HepG2 (cell line): ENCODE measurements around the gene CCL19. TPM values are rescaled to one million over a fixed set of nuclear protein-coding genes. Genes with fewer than 3 reads are reported as not detected.

ENCODE experiments used
- AHR ChIP-seq: IDR thresholded peaks from 2 replicates; pipeline ENCODE4 v1.6.1; 2018; ENCODE audit warnings: missing genetic modification reagents, missing compliant biosample characterization
- JUN ChIP-seq: sonication (generic); formaldehyde crosslinking; IDR thresholded peaks from 2 replicates; pipeline ENCODE4 v1.4.0; 2020; ENCODE audit warnings: mild to moderate bottlenecking, missing genetic modification reagents
- KDM3A ChIP-seq: IDR thresholded peaks from 2 replicates; pipeline ENCODE4 v1.6.1; 2018; ENCODE audit warnings: low read depth, missing compliant biosample characterization
- MIXL1 ChIP-seq: IDR thresholded peaks from 2 replicates; pipeline ENCODE4 v1.6.1; 2016
- MXI1 ChIP-seq: IDR thresholded peaks from 3 replicates; pipeline ENCODE4 v1.6.1; 2012; ENCODE audit warnings: low read depth, low read length, inconsistent platforms, borderline replicate concordance
- PATZ1 ChIP-seq: sonication (generic); formaldehyde crosslinking; IDR thresholded peaks from 2 replicates; pipeline ENCODE4 v1.4.0; 2020; ENCODE audit warnings: missing genetic modification reagents
- PAWR ChIP-seq: sonication (generic); formaldehyde crosslinking; IDR thresholded peaks from 2 replicates; pipeline ENCODE4 v1.4.0; 2020; ENCODE audit warnings: missing genetic modification reagents, mild to moderate bottlenecking, borderline replicate concordance
- PRMT3 ChIP-seq: sonication (generic); formaldehyde crosslinking; IDR thresholded peaks from 2 replicates; pipeline ENCODE4 v1.8.1; 2022; ENCODE audit warnings: low read depth, mild to moderate bottlenecking, moderate library complexity, missing genetic modification reagents, borderline replicate concordance
- ZFP91 ChIP-seq: sonication (generic); formaldehyde crosslinking; IDR thresholded peaks from 2 replicates; pipeline ENCODE4 v1.9.0; 2022; ENCODE audit warnings: missing genetic modification reagents, mild to moderate bottlenecking, borderline replicate concordance
- ZNF329 ChIP-seq: sonication (generic); formaldehyde crosslinking; IDR thresholded peaks from 2 replicates; pipeline ENCODE4 v1.9.0; 2021; ENCODE audit warnings: low read depth, mild to moderate bottlenecking, missing genetic modification reagents
- ZNF644 ChIP-seq: IDR thresholded peaks from 2 replicates; pipeline ENCODE4 v1.6.1; 2016; ENCODE audit warnings: low read depth
- polyA plus RNA-seq, 8 experiments: library from polyadenylated mRNA; depleted of rRNA in 3 of 8; stranded (reverse) in 7 of 8; unstranded in 1 of 8; fragments of >200 nt; fragmentation: Illumina TruSeq in 4 of 8; extraction: Trizol in 4 of 8; gene quantifications; 2 replicates each; pipeline versions ENCODE4 v1.2.1 to v1.2.3, GENCODE V29; 2011 to 2016; ENCODE audit warnings: low read depth in 4 of 8, missing spikeins in 1 of 8, mixed read lengths in 1 of 8; ENCODE audit not compliant: insufficient read depth in 1 of 8
- total RNA-seq, 5 experiments: library from RNA; depleted of rRNA; stranded (reverse); fragments of >200 nt; fragmentation: Illumina TruSeq; extraction: Trizol; gene quantifications; 2 replicates each; pipeline ENCODE4 v1.2.3, GENCODE V29; 2016; ENCODE audit warnings: low read depth in 1 of 5
- TF ChIP-seq, protein P1 (sequence below), 2 experiments: sonication (generic) in 1 of 2; formaldehyde crosslinking in 1 of 2; IDR thresholded peaks; 2 replicates each; pipeline versions ENCODE4 v1.4.0 to v1.6.1; 2018 to 2020; ENCODE audit warnings: missing genetic modification reagents in 2 of 2, borderline replicate concordance in 1 of 2, low read depth in 1 of 2, mild to moderate bottlenecking in 1 of 2, missing biosample characterization in 1 of 2
- TF ChIP-seq, protein P2 (sequence below): sonication (generic); formaldehyde crosslinking; IDR thresholded peaks from 2 replicates; pipeline ENCODE4 v1.4.0; 2020; ENCODE audit warnings: missing genetic modification reagents, low read depth, mild to moderate bottlenecking, borderline replicate concordance
- TF ChIP-seq, protein P3 (sequence below): sonication (generic); formaldehyde crosslinking; IDR thresholded peaks from 2 replicates; pipeline ENCODE4 v1.8.0; 2022; ENCODE audit warnings: mild to moderate bottlenecking, missing genetic modification reagents, borderline replicate concordance
- TF ChIP-seq, protein P4 (sequence below): sonication (generic); formaldehyde crosslinking; IDR thresholded peaks from 2 replicates; pipeline ENCODE4 v1.4.0; 2020; ENCODE audit warnings: missing genetic modification reagents, borderline replicate concordance

The CCL19 gene
- total and polyA plus RNA-seq, 2 of the 13 experiments (the other 11 are each of a cell fraction or from before 2014, with no cell fraction given): not detected

DNA sequence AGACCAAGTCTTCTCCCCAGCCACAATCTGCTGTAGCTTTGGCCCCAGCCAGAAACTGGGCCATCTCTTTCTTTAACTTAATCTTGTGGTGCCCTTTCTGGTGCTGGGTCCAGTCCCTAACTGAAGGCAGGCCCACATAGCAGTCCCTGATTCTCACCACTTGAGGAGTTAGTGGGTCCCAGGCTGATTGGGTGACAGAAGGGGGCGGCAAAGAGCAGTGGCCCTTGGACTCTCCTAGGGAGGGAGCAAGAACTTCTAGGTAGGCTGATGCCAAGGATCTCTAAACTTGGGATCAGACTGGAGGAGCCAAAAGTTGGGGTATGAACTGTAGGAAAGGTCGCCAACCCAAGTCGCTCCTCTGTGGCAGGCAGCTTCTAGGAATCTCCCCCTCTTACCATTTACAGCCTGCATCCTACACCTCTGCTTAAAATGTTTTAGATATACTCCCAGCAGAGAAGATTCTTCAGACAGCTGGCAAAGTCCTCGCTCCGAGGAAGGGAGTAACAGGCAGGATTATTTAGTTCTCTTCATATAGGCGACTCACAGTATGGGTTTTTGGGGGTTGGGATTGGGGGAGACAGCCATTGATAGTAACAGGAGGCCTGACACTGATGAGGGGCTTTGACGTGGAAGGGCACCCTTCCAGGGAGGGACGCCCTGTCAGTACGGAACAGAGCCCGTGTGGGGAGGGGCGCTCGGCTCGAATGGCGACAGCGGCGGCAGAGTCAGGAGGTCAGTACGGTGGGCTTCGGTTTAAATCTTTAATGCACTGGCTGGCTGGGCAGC, 26.6 kb downstream of the CCL19 start (continued):
- TF ChIP-seq, protein P1, sequence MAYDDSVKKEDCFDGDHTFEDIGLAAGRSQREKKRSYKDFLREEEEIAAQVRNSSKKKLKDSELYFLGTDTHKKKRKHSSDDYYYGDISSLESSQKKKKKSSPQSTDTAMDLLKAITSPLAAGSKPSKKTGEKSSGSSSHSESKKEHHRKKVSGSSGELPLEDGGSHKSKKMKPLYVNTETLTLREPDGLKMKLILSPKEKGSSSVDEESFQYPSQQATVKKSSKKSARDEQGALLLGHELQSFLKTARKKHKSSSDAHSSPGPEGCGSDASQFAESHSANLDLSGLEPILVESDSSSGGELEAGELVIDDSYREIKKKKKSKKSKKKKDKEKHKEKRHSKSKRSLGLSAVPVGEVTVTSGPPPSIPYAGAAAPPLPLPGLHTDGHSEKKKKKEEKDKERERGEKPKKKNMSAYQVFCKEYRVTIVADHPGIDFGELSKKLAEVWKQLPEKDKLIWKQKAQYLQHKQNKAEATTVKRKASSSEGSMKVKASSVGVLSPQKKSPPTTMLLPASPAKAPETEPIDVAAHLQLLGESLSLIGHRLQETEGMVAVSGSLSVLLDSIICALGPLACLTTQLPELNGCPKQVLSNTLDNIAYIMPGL (CRISPR knock-in tag; IDR thresholded peaks at IDR 0.05; ENCODE audit: borderline replicate concordance in 1 of 2, low read depth in 1 of 2): peak; percentile 53 to 54; a peak in 1 of 4 replicates
- TF ChIP-seq, protein P2, sequence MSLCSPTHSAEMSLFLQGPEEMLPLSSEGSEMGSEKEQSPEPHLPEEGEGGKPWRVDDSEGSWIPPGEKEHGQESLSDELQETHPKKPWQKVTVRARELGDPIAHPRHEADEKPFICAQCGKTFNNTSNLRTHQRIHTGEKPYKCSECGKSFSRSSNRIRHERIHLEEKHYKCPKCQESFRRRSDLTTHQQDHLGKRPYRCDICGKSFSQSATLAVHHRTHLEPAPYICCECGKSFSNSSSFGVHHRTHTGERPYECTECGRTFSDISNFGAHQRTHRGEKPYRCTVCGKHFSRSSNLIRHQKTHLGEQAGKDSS (CRISPR knock-in tag): no peak
- no peak for TF ChIP-seq AHR (CRISPR knock-in tag)
- TF ChIP-seq PATZ1: peak; percentile 49; the same call in 1 of the 2 replicates
- TF ChIP-seq ZFP91 (CRISPR knock-in tag): peak; percentile 41; the same call in 1 of the 2 replicates
- no peak for TF ChIP-seq KDM3A
- TF ChIP-seq, protein P3, sequence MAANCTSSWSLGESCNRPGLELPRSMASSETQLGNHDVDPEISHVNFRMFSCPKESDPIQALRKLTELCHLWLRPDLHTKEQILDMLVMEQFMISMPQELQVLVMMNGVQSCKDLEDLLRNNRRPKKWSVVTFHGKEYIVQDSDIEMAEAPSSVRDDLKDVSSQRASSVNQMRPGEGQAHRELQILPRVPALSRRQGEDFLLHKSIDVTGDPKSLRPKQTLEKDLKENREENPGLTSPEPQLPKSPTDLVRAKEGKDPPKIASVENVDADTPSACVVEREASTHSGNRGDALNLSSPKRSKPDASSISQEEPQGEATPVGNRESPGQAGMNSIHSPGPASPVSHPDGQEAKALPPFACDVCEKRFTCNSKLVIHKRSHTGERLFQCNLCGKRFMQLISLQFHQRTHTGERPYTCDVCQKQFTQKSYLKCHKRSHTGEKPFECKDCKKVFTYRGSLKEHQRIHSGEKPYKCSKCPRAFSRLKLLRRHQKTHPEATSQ: no peak
- no peak for TF ChIP-seq PAWR (CRISPR knock-in tag)
- no peak for TF ChIP-seq JUN (CRISPR knock-in tag)
- no peak for TF ChIP-seq ZNF329 (CRISPR knock-in tag)
- TF ChIP-seq PRMT3 (CRISPR knock-in tag): no peak
- TF ChIP-seq, protein P4, sequence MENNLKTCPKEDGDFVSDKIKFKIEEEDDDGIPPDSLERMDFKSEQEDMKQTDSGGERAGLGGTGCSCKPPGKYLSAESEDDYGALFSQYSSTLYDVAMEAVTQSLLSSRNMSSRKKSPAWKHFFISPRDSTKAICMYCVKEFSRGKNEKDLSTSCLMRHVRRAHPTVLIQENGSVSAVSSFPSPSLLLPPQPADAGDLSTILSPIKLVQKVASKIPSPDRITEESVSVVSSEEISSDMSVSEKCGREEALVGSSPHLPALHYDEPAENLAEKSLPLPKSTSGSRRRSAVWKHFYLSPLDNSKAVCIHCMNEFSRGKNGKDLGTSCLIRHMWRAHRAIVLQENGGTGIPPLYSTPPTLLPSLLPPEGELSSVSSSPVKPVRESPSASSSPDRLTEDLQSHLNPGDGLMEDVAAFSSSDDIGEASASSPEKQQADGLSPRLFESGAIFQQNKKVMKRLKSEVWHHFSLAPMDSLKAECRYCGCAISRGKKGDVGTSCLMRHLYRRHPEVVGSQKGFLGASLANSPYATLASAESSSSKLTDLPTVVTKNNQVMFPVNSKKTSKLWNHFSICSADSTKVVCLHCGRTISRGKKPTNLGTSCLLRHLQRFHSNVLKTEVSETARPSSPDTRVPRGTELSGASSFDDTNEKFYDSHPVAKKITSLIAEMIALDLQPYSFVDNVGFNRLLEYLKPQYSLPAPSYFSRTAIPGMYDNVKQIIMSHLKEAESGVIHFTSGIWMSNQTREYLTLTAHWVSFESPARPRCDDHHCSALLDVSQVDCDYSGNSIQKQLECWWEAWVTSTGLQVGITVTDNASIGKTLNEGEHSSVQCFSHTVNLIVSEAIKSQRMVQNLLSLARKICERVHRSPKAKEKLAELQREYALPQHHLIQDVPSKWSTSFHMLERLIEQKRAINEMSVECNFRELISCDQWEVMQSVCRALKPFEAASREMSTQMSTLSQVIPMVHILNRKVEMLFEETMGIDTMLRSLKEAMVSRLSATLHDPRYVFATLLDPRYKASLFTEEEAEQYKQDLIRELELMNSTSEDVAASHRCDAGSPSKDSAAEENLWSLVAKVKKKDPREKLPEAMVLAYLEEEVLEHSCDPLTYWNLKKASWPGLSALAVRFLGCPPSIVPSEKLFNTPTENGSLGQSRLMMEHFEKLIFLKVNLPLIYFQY: peak; percentile 55; the same call in 1 of the 2 replicates
- 0 out of 3 replicates have a peak, but pooled peaks have one; percentile 1 for TF ChIP-seq MXI1
- TF ChIP-seq ZNF644 (CRISPR knock-in tag): 0 out of 2 replicates have a peak, but pooled peaks have one; percentile 23
- peak; percentile 35; the same call in 1 of the 2 replicates for TF ChIP-seq MIXL1
